DND-41 (cell line): ENCODE results near the gene APOBR.

Source experiments
- ATAC-seq: fragments of 200-7000 bp; cut with Tn5 transposase; 3 replicates; pipeline ENCODE4 v1.9.1; 2021; ENCODE audit warnings: low read depth; ENCODE audit not compliant: insufficient read depth
- DNase-seq: peaks from one replicate; pipeline ENCODE4 v3.0.0-alpha.2; 2020
- H2AFZ ChIP-seq: 2 replicates; pipeline ENCODE4 v1.6.0; 2012; ENCODE audit warnings: low read depth, low read length
- H3K27ac ChIP-seq: 2 replicates; pipeline ENCODE4 v1.5.1; 2012; ENCODE audit warnings: low read length, inconsistent platforms
- H3K27me3 ChIP-seq: fragments of 200-600 bp; sonication (generic); 2 replicates; pipeline ENCODE4 v1.6.0; 2012; ENCODE audit warnings: low read length, mild to moderate bottlenecking, inconsistent platforms; ENCODE audit not compliant: insufficient read depth, poor library complexity
- H3K36me3 ChIP-seq: 2 replicates; pipeline ENCODE4 v1.5.1; 2012; ENCODE audit warnings: low read length, inconsistent platforms; ENCODE audit not compliant: insufficient read depth
- H3K4me1 ChIP-seq: 2 replicates; pipeline ENCODE4 v1.5.1; 2012; ENCODE audit warnings: mild to moderate bottlenecking, low read length; ENCODE audit not compliant: insufficient read depth
- H3K4me2 ChIP-seq: 2 replicates; pipeline ENCODE4 v1.6.0; 2012; ENCODE audit warnings: mild to moderate bottlenecking, moderate library complexity, low read length, inconsistent platforms; ENCODE audit not compliant: insufficient read depth
- H3K4me3 ChIP-seq, 2 experiments: fragments of 200-600 bp in 1 of 2; shearing (Covaris generic) in 1 of 2; 2 replicates each; pipeline ENCODE4 v1.5.1; 2012 to 2016; ENCODE audit warnings: inconsistent platforms in 2 of 2, low read length in 2 of 2, mild to moderate bottlenecking in 2 of 2, low read depth in 1 of 2, moderate library complexity in 1 of 2
- H3K79me2 ChIP-seq: 2 replicates; pipeline ENCODE4 v1.6.0; 2012; ENCODE audit warnings: low read length, inconsistent platforms; ENCODE audit not compliant: insufficient read depth
- H3K9ac ChIP-seq: 2 replicates; pipeline ENCODE4 v1.6.0; 2012; ENCODE audit warnings: low read depth, mild to moderate bottlenecking, inconsistent platforms, low read length, moderate library complexity
- H3K9me3 ChIP-seq: 2 replicates; pipeline ENCODE4 v1.5.1; 2012; ENCODE audit warnings: low read length, moderate library complexity, mild to moderate bottlenecking, inconsistent platforms; ENCODE audit not compliant: insufficient read depth, severe bottlenecking
- H4K20me1 ChIP-seq: 2 replicates; pipeline ENCODE4 v1.6.0; 2012; ENCODE audit warnings: low read length; ENCODE audit not compliant: insufficient read depth
- EZH2 ChIP-seq: IDR thresholded peaks from 3 replicates; pipeline ENCODE4 v1.6.1; 2012; ENCODE audit warnings: borderline replicate concordance, low read depth, mild to moderate bottlenecking, moderate library complexity, low read length, inconsistent platforms; ENCODE audit not compliant: severe bottlenecking
- TF ChIP-seq, protein P1 (sequence below): IDR thresholded peaks from 2 replicates; pipeline ENCODE4 v1.5.1; 2012; ENCODE audit warnings: borderline replicate concordance, low read length, moderate library complexity, mild to moderate bottlenecking; ENCODE audit not compliant: poor library complexity, severe bottlenecking; ENCODE audit errors: extremely low read depth

APOBR gene

DNA sequence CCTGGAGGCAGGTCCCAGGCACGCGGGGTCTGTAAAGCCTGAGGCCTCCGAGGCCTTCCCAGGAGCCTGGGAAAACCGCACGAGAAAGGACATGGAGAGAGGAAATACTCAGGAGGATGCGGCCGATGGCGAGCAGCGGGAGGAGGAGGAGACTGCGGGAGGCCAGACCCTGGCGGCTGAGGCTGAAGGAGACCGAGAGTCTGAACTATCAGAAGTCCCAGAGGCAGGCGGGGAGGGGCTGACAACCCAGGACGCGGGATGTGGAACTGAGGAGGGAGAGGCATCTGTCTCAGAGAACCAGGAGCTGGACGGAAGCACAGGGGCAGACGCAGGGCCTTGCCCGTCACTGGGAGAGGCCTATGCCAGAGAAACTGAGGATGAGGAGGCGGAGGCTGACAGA is 2.4 kb downstream of the APOBR start:
- Histone ChIP-seq H3K4me3 (no peak overlapping the region), H4K20me1 (no peaks in the 10 kb centered on the region), H3K79me2 (peaks cover 10% of the 10 kb centered on the region), H3K4me2 (no peak overlapping the region), H3K9ac (no peak overlapping the region), H3K4me1 (peaks cover 34% of the 10 kb centered on the region), H2AFZ (no peak overlapping the region), H3K27ac (no peak overlapping the region), H3K27me3 (no peaks in the 10 kb centered on the region), H3K9me3 (no peaks in the 10 kb centered on the region), H3K36me3 (no peaks in the 10 kb centered on the region)
- DNase-seq (no peak), ATAC-seq (no peak)
- TF ChIP-seq, protein P1, sequence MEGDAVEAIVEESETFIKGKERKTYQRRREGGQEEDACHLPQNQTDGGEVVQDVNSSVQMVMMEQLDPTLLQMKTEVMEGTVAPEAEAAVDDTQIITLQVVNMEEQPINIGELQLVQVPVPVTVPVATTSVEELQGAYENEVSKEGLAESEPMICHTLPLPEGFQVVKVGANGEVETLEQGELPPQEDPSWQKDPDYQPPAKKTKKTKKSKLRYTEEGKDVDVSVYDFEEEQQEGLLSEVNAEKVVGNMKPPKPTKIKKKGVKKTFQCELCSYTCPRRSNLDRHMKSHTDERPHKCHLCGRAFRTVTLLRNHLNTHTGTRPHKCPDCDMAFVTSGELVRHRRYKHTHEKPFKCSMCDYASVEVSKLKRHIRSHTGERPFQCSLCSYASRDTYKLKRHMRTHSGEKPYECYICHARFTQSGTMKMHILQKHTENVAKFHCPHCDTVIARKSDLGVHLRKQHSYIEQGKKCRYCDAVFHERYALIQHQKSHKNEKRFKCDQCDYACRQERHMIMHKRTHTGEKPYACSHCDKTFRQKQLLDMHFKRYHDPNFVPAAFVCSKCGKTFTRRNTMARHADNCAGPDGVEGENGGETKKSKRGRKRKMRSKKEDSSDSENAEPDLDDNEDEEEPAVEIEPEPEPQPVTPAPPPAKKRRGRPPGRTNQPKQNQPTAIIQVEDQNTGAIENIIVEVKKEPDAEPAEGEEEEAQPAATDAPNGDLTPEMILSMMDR, result no peak
- TF ChIP-seq EZH2, result no peak

DNA sequence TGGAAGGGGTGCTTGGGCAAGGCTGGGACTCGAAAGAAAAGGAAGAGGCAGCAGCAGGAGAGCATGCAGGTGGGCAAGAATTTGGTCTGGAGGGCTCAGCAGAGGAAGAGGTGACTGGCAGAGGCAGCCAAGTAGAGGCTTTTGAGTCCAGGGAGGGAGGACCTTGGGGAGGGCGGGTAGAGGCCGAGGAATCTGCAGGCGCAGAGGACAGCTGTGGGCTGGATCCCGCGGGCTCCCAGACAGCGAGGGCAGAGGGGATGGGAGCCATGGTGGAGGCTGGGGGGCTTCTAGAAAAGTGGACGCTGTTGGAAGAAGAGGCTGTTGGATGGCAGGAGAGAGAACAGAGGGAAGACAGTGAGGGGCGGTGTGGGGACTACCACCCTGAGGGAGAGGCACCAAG is 2.9 kb downstream of the APOBR start:
- Histone ChIP-seq H4K20me1 (no peaks in the 10 kb centered on the region), H3K9ac (no peak overlapping the region), H2AFZ (no peak overlapping the region), H3K4me3 (no peak overlapping the region), H3K4me1 (peaks cover 33% of the 10 kb centered on the region), H3K27ac (no peak overlapping the region), H3K36me3 (no peaks in the 10 kb centered on the region), H3K4me2 (no peak overlapping the region), H3K79me2 (peaks cover 10% of the 10 kb centered on the region), H3K9me3 (no peaks in the 10 kb centered on the region), H3K27me3 (no peaks in the 10 kb centered on the region)
- TF ChIP-seq EZH2, result no peak
- TF ChIP-seq, protein P1, result no peak
- ATAC-seq, result no peak
- DNase-seq, result no peak

DNA sequence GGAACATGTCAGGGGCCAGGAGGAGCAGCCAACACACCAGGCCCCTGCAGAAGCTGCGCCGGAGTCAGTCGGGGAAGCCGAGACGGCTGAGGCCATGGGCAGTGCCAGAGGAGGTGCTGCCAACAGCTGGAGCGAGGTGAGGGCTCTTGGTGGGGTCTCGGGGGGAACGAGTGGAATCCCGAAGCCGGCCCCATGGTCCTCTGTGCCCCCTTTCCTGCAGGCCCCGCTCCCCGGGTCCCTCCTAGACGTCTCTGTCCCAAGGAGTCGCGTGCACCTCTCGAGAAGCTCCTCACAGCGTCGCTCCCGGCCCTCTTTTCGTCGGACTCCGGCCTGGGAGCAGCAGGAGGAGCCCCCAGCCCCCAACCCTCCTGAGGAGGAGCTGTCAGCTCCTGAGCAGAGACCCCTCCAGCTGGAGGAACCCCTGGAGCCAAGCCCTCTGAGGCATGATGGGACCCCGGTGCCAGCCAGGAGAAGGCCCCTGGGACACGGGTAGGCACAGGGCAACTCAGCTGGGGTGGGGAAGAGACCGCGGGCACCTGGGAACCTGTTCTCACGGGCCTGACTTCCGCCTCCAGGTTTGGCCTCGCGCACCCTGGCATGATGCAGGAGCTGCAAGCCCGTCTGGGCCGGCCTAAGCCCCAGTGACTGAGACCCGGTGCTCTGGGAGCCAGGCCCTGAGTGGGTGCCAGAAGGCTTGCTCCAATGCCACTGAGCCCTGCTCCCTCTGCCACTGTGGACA is 3.6 kb downstream of the APOBR start:
- no peaks in the 10 kb centered on the region for H3K9me3 ChIP-seq
- ATAC-seq (no peak), DNase-seq (no peak)
- no peak overlapping the region for H3K27ac ChIP-seq
- H3K9ac ChIP-seq, result no peak overlapping the region
- no peak overlapping the region for H3K4me3 ChIP-seq
- peaks cover 26% of the 10 kb centered on the region for H3K4me1 ChIP-seq
- H2AFZ ChIP-seq, result no peak overlapping the region
- no peaks in the 10 kb centered on the region for H3K36me3 ChIP-seq
- no peak overlapping the region for H3K4me2 ChIP-seq
- no peaks in the 10 kb centered on the region for H3K27me3 ChIP-seq
- H4K20me1 ChIP-seq, result no peaks in the 10 kb centered on the region
- TF ChIP-seq, protein P1, result no peak
- TF ChIP-seq EZH2, result no peak
- H3K79me2 ChIP-seq, result peaks cover 5% of the 10 kb centered on the region
